NCI-H748 treated with DMSO at 0.1 percent for 48 hours (cell line): Measurements from ENCODE around the gene SCN10A.

Experiments
- DNase-seq: peaks from one replicate; lab custom pipeline; 2025; lab: John Stamatoyannopoulos, UW

Gene SCN10A

GRCh38 chr3:38773528-38773927 is 42.5 kb downstream of the SCN10A start:
- DNase-seq, result no peak

- no peak for DNase-seq
These were observed 52.4 kb downstream of the SCN10A start for GRCh38 chr3:38763569-38763968.

GRCh38 chr3:38758557-38758956 is 57.5 kb downstream of the SCN10A start:
- DNase-seq, result no peak

- no peak for DNase-seq
These were observed 58.3 kb downstream of the SCN10A start for GRCh38 chr3:38757721-38758120.

- no peak for DNase-seq
These were observed 59.1 kb downstream of the SCN10A start for GRCh38 chr3:38756892-38757291.

GRCh38 chr3:38755130-38755529 is 60.9 kb downstream of the SCN10A start:
- DNase-seq, result no peak

- no peak for DNase-seq
These were observed 69.4 kb downstream of the SCN10A start for GRCh38 chr3:38746641-38747040.

- no peak for DNase-seq
These were observed 73.0 kb downstream of the SCN10A start for GRCh38 chr3:38743043-38743442.

GRCh38 chr3:38742550-38742949 is 73.5 kb downstream of the SCN10A start:
- DNase-seq, result no peak

GRCh38 chr3:38740537-38740936 is 75.5 kb downstream of the SCN10A start:
- no peak for DNase-seq

- no peak for DNase-seq
These were observed 76.1 kb downstream of the SCN10A start for GRCh38 chr3:38739931-38740330.

- DNase-seq, result no peak
These were observed 76.7 kb downstream of the SCN10A start for GRCh38 chr3:38739396-38739689.

GRCh38 chr3:38738630-38739395 is 77.2 kb downstream of the SCN10A start:
- peak; percentile 1 for DNase-seq

GRCh38 chr3:38731522-38731921 is 84.5 kb downstream of the SCN10A start:
- DNase-seq, result no peak

GRCh38 chr3:38730281-38730680 is 85.7 kb downstream of the SCN10A start:
- DNase-seq, result no peak

- DNase-seq, result no peak
These were observed 88.0 kb downstream of the SCN10A start for GRCh38 chr3:38728008-38728407.

- no peak for DNase-seq
These were observed 89.3 kb downstream of the SCN10A start for GRCh38 chr3:38726751-38727150.

GRCh38 chr3:38725726-38726419 is 90.1 kb downstream of the SCN10A start:
- DNase-seq, result no peak

- no peak for DNase-seq
These were observed 91.7 kb downstream of the SCN10A start for GRCh38 chr3:38724392-38724736.

GRCh38 chr3:38723569-38724391 is 92.2 kb downstream of the SCN10A start:
- no peak for DNase-seq

GRCh38 chr3:38722781-38723568 is 93.0 kb downstream of the SCN10A start:
- no peak for DNase-seq

GRCh38 chr3:38721207-38721772 is 94.7 kb downstream of the SCN10A start:
- no peak for DNase-seq
